SK-N-SH treated with all-trans-retinoic acid at 6 μM for 48 hours (cell line): ENCODE data around the gene AFTPH.

Experiments
- BACH2 ChIP-seq: fragments of 250-450 bp; sonication (Bioruptor Pico); IDR thresholded peaks from 2 replicates; pipeline ENCODE4 v1.9.0; 2021; ENCODE audit warnings: mild to moderate bottlenecking, borderline replicate concordance
- PATZ1 ChIP-seq: fragments of 250-450 bp; sonication (Bioruptor Pico); IDR thresholded peaks from 2 replicates; pipeline ENCODE4 v1.8.0; 2020; ENCODE audit warnings: mild to moderate bottlenecking, moderate library complexity, borderline replicate concordance
- RARB ChIP-seq: fragments of 250-450 bp; sonication (Bioruptor Pico); IDR thresholded peaks from 2 replicates; pipeline ENCODE4 v1.8.0; 2021; ENCODE audit warnings: mild to moderate bottlenecking, moderate library complexity
- ZFP3 ChIP-seq: fragments of 250-450 bp; sonication (Bioruptor Pico); IDR thresholded peaks from 2 replicates; pipeline ENCODE4 v1.5.0; 2020; ENCODE audit warnings: mild to moderate bottlenecking, moderate library complexity

- TF ChIP-seq BACH2 = no peak
- no peak for TF ChIP-seq PATZ1 (CRISPR knock-in tag)
- TF ChIP-seq RARB (CRISPR knock-in tag) = no peak
- TF ChIP-seq ZFP3 (CRISPR knock-in tag) = no peak
Measured at GRCh38 chr2:64629875-64630274, 105.7 kb downstream of the AFTPH start.
